Measurements from ENCODE around the gene AFF2. TPM values are rescaled to one million over a fixed set of nuclear protein-coding genes. Genes with fewer than 3 reads are reported as not detected.
"Not testable (repeated sequence)": the region's sequence is repeated elsewhere in the genome, so short reads cannot be mapped to it uniquely, and the experiment has no call there.

The AFF2 gene
- polyA plus RNA-seq, 4 donors = 4.2 to 6.0 (median 4.7) TPM

DNA sequence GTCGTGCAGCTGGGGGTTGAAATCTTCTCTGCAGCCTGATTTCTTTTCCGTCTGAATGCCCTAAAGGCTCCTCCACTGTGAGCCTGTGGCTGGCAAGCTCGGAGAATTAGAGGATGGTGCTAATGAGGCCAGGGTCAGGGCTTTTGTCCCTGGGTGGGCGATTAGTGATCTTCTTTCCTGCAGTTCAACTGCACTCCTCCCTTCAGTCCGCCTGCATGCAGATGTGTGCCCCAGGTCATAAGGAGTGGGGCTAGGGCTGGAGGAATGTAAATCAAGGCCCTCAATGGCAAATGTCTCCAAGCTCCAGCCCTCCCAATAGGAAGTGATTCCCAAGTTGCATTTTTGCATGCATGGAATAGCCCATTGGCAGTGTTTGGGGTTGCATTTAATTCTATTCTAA is 405.0 kb downstream of the AFF2 start:
- DNase-seq (ENCODE audit: low read depth in 4 of 4, low spot score in 2 of 4) = no peak

DNA sequence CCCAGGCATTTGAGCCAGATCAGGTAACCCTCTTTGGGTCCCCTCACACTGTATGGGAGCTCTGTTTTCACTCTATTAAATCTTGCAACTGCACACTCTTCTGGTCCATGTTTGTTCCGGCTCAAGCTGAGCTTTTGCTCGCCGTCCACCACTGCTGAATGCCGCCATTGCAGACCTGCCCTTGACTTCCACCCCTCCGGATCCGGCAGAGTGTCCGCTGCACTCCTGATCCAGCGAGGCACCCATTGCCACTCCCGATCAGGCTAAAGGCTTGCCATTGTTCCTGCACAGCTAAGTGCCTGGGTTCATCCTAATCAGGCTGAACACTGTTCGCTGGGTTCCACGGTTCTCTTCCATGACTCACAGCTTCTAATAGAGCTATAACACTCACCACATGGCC is 406.2 kb downstream of the AFF2 start:
- not testable (repeated sequence) for DNase-seq (ENCODE audit: low read depth in 4 of 4, low spot score in 2 of 4)

DNA sequence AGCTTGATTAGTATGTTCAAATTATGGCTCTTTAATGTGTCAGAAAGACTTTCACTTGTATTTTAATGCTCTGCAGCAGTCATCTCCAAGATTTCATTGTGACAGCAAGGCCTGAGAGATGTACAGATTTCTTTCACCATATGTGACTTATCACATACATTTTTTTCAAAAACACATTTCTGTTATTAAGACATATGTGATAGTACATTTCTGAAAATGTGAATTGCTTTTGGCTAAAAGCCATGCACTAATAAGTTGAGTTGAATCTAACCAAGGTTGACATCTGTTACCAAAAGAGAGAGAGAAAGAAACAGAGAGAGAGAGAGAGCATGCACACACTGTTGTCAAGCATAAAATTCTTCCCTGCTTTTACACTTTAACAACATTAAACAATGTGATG is 409.3 kb downstream of the AFF2 start:
- DNase-seq (ENCODE audit: low read depth in 4 of 4, low spot score in 2 of 4) = no peak

DNA sequence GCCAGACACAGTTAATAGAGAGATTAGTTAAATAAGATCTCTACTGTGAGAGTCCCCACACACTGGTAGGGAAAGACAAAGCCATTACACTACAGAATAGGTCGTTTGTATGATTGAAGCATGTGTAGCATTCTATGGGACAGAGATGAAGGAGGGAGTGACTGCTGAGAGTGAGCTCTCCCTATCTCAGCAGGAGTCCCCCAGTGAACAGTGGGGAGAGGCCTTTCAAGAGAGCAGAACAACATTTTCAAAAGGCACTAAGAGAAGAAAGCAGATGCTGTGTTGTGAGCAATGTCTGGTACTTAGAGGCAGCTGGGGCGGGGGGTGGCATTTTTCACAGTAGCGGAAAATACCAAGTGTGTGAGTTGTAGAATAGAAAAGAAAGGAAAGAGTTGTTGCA is 413.6 kb downstream of the AFF2 start:
- no peak for DNase-seq (ENCODE audit: low read depth in 4 of 4, low spot score in 2 of 4)

DNA sequence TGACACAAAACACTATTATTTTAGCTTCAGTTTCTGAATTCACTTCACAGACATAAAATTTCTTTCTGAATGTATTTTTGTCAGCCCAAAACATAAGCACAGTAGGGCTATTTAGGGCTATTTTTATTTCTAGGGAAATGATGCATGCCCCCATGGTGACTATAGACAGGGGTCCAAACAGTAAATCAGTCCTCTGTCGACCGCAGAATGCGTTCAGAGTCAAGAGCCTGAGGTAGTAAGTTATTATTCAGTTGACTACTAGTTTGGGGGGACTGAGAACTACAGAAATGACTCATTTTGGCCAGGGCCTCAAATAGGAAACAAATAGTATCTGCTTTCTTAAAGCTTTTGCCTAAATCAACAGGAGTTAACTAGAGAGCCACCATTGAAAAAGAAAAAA is 414.4 kb downstream of the AFF2 start:
- no peak for DNase-seq (ENCODE audit: low read depth in 4 of 4, low spot score in 2 of 4)

DNA sequence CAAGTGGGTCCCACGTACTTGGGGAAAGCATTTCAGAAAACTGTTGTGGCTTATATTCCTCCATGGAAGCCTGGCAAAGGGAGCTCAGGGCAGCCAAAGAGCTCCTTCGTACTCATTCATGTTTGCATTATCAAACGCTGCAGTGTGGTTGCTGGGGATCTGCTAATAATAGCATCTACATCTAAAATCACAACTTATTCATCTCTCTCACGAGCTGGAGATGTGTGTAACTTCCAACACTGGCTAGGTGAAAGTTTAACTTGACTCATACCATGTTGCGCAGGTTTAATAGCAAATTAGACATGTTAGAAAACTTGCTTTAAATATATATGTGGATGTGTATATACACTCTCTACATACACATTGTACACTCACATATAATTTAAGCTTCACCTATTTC is 415.1 kb downstream of the AFF2 start:
- no peak for DNase-seq (ENCODE audit: low read depth in 4 of 4, low spot score in 2 of 4)

DNA sequence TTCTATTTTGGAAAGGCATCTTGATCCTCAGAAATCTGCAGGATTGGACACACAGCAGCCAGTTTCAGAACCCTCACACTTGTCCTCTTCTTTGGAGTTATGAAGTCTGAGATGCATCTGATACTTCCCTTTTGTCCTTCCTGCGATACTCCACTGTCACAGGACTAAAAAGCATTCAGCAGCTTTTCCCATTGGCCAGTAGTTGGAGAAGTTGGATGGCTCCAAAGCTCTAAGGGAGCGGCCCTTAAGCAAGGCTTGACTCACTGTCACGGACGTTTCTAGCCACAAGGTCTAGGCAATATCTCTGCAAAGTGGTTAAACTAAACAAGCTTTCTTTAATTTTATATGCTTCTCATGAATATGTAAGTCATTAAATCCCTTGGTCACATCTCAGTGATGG is 417.0 kb downstream of the AFF2 start:
- DNase-seq (ENCODE audit: low read depth in 4 of 4, low spot score in 2 of 4) = no peak

DNA sequence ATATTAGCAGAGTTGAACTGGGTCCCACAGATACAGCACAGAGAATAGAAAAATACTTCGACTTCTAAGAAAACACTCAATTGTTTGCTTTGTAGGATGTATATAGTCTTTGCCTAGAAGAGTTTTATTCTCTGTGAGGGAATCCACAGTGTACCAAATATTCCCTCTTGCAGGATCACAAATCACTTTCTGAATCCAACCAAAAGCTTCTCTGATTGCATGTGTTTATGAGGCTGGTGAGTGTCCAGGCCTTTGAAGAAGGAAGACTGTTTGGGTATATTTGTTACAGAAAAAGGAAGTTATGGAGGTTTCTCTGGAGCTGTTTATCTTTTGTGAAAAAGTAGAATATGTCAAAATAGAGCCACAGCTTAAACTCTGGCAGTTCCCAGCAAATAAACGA is 423.2 kb downstream of the AFF2 start:
- DNase-seq (ENCODE audit: low read depth in 4 of 4, low spot score in 2 of 4) = no peak

DNA sequence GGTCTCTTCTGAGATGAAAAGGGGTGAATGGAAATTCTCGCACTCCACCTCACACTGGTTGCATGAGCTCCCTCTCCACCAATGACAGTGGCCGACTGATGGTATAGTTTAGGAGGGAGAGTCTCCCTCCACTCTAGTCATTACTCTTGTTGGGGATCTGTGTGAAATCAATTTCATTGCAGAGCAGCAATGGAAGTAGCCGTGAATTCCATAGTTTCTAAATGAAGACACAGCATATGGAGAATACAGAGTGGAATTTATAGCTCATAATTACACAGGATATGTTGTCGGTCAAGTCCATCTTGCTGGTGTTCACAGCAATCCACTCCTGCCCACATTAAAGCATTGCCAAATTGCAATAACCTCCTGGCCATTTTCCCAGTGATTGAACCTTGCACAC is 426.0 kb downstream of the AFF2 start:
- no peak for DNase-seq (ENCODE audit: low read depth in 4 of 4, low spot score in 2 of 4)

DNA sequence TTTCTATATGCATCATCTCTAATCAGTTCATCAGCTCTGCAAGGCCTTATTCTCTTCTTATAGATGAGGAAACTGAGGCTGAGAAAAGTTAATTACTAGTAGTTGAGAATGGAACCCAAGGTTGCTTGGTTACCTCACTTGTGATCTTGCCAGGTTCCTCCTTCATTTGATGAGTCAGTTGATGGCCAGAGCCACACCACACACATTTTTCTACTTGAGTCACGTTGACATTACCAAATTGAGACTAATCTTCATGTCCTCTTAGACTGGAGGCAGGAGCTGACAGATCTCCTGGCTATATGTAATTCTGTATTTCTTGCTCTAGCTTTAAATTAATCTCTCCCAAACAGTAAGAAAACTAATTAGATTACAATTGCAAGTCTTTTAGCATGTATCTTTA is 428.4 kb downstream of the AFF2 start:
- no peak for DNase-seq (ENCODE audit: low read depth in 4 of 4, low spot score in 2 of 4)

DNA sequence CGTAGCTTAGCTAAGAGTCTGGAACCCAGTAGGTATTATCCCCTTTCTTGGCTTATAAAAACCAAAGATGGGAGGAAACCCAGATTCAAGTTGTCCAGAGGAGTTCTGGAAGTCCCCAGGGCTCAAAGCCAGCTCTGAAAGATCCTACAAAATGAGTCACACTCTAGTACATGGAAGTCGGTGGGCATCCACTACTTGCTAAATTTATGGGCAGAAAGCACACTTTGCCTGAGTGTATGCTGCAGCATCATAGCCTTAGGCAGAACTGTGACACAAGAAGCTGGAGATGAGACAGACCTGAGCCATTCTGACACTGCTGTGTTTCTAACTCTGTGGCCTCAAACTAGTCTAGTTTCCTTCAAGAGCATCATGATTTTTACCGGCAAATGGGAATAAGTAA is 429.3 kb downstream of the AFF2 start:
- no peak for DNase-seq (ENCODE audit: low read depth in 4 of 4, low spot score in 2 of 4)

DNA sequence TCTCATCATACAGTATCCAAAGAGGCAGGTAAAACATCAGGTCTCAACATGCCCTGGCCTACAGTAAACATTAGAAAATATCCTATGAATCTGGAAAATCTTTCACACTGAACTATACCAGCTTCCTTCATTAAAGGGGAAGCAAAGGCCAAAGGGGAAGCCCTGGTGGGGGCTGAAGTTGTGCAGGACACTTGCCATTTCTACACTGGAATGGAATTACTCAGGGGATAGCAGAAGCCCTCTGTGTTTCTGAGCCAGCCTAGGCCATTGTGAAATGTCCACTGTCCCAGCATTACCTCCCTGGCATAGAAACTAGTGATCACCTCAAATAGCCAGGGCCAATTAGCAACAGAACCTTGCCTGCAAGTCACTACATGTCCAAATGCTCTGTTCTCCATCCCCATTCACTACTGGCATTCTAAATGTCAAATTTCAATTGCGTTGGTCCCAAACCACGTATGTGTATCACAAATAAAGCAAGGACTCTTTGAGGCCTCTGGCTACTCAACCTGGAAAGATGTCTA is 429.9 kb downstream of the AFF2 start:
- DNase-seq (ENCODE audit: low read depth in 4 of 4, low spot score in 2 of 4) = no peak

DNA sequence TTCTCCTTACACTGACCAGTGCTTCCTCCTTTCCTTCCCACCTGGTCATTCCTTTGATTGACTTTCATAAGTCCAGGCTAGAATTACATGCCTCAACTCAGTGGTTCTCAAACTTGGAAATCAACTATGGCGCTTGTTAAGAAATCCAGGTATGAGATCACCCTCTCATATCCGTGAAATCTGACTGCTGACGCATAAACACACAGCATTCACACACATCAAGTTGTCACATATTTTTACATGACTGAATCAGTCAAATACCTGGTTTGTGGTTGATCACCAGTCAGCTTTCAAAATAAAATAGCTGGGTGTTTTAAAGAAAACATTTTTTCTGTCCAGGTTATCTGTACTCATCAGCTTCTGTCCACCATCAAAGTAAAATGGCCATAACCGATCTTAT is 433.5 kb downstream of the AFF2 start:
- DNase-seq (ENCODE audit: low read depth in 4 of 4, low spot score in 2 of 4) = no peak

DNA sequence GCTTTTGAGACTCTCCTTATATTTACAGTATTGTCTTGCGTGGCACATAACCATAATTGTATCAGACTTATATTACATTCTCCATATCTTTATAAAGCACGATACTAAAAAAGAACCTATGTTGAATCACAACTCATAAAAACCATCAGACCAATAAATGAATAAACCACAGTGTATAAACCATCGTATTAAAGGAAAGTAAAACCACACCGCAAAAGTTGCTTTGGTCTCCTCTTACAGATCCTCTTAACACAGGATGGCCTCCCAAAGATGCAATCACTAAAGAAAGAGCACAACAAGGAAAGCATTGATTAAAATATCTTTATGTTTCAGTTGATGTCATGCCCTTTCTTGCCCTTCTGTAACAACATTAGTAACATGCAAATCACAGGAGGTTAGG is 437.9 kb downstream of the AFF2 start:
- no peak for DNase-seq (ENCODE audit: low read depth in 4 of 4, low spot score in 2 of 4)

DNA sequence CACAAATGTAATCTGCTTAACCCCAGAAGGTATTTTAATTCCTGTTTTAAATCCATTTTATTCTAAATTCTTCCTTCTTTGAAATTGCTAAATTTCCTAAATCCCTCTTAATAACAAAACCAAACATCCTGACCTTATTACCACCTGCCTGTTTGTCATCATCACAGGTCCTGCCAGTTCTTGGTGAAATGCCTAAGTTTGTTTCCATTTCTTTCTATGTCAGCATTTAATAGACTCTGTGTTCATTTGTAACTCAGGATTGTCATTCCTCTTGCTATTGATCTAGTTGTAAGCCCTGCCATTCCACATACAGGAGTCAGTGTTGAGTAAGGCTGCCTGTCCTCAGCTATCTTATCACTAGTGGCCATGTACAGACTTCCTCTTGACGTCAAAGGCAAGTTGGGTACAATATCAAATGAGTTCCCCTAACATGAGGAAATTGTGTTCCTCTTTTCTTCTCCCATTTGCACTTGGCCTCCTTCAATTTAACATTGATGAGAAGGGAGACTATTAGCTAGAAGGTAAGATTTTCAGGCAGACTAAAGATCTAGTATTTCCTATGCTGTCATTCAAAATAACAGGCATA is 440.1 kb downstream of the AFF2 start:
- no peak for DNase-seq (ENCODE audit: low read depth in 4 of 4, low spot score in 2 of 4)

DNA sequence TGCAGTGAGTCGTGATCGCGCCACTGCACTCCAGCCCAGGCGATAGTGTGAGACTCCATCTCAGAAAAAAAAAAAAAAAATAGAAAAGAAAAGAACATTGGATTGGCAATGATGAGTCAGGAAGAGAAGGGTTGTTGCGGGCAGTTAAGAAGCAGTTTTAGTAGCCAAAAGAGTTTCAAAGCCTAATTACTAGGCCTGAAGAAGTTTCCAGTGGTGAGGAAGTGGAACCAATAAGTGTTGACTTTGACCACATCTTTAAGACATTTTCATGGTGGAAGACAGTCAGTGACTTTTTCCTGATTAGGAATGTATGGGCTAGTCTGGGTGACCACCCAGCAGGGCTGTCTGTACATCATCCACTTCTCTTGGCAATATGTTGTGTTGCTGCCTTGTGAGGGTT is 442.3 kb downstream of the AFF2 start:
- DNase-seq (ENCODE audit: low read depth in 4 of 4, low spot score in 2 of 4) = no peak

DNA sequence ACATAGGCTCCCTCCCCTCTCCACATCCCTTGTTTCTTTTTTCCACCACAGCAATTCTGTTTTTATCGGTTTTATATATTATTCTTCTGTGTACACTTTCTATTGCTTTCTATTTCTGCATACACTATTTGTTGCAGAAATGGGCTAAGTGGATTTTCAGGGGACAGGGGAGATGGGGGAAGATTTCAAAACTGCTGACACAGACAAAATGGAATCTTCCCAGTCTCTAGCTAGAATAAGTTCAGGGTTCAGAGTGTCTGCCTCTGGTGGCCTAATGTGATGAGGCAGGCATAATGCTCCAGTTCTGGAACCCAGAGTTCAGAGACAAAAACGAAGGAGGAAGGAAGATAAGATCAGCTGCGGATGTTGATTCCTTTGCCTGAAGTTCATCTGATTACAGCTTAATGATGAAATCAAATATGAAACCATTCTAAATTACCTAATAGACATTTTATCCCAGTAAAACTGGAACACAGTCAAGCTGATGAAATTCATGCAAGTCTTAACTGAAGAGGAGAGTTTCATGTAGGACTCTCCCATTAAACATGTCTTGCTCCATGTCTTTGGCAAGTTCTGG is 447.1 kb downstream of the AFF2 start:
- no peak for DNase-seq (ENCODE audit: low read depth in 4 of 4, low spot score in 2 of 4)

DNA sequence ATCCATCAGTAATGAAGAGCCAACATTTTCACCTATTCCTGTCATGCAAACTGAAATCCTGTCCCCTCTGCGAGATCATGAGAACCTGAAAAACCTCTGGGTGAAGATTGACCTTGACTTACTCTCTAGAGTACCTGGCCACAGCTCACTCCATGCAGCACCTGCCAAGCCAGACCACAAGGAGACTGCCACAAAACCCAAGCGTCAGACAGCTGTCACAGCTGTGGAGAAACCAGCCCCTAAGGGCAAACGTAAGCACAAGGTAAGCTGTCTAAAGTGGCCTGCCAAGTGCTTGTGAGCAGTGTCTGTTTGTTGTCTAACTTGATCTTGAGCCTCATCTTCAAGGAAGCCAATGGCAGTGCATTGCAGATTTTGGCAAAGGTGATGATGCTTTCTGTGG is 455.9 kb downstream of the AFF2 start:
- DNase-seq (ENCODE audit: low read depth in 4 of 4, low spot score in 2 of 4) = no peak

DNA sequence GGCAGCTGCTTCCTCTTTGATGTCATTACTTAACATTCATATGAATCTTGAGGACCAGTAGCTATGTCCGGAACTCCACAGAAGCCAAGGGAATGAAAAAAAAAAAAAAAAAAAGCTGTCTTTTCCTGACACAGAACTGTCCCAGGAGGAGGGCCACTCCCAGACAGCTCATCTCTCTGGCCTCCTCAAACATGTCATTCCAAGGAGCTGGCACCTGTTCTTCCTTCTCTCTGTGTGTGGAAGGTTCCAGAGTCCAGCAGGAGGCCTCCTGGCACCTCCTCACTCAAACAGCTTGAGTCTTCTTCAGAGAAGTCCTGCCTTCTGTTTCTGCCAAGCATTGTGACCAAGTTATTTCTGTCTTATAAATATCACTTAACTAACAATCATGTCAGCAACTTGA is 458.5 kb downstream of the AFF2 start:
- no peak for DNase-seq (ENCODE audit: low read depth in 4 of 4, low spot score in 2 of 4)

DNA sequence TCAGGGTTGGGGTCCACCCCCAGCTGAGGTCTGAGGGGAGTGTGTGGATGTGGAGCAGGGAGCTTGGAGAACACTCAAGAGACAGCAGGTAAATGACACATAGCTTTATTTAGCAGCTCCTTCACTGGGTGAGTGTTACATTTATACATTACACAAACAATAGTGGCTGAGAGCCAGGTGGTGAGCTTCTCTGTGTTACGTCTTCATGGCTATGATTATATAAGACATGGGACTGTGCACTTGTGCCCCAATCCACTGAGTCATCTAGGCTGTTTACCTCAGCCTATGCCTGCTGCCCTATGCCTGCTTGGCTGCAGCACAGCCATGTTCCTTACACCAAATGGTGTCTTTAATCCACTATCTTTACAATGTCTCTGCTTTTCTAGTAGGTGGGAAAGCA is 459.6 kb downstream of the AFF2 start:
- DNase-seq (ENCODE audit: low read depth in 4 of 4, low spot score in 2 of 4) = no peak

DNA sequence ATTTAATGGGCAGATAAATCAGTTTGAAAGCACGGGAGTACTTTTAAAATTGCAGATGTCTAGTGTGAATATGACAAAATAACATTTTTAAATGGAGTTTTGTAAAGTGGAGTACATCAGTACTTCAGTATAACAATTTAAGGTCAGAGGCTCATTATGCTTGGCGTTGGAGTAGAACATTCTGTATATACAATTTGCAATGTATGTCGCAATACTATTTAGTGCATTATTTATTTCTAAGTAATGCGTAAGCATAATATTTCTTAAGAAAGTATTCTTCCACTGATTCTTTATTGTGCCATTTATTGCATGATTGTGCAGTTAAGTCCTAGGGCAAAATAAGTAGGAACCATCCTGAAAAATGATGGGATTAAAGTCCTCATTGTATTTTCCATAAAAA is 461.6 kb downstream of the AFF2 start:
- no peak for DNase-seq (ENCODE audit: low read depth in 4 of 4, low spot score in 2 of 4)

DNA sequence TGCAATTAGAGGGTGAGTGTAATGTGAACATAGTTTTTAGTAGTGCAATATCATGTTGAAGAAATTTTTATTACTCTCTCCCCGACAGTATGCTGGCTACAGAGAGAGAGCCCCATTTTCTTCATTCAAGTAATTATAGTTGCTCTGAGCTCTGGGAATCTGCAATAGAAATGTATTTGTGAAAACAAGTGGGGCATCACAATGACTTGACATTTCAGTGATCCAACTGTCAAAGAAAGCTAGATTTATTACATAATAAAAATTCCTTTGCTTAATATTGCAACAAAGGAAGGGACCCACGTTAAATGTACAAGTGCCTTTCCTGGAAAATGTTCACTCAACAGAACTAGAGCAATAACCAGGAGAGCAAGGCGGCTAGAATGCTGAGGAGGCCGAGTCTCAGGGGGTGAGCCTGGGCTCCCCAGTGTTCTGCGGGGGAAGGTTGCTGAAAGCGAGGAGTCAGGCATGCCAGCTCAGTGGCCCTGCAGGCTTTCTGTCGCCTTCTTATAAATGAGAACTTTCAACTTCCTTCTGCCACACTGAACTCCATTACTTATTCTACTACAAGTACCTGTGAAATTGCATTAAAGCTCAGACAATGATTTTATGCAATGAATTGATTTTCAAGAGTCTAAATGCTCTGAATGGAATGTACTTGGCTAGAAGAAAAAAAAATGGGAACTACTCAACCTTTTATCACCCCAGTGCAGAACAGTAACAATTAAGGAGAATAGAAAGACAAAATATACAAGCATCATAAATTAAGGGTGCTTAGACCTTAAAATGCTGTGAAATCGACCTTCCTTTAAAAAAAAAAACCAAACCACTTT is 476.4 kb downstream of the AFF2 start:
- no peak for DNase-seq (ENCODE audit: low read depth in 4 of 4, low spot score in 2 of 4)

All from left renal cortex interstitium (tissue), 4 donors.